Smooth muscle cell (in vitro differentiated cells): ENCODE results near the gene NDUFB3. TPM values are rescaled to one million over a fixed set of nuclear protein-coding genes. Genes with fewer than 3 reads are reported as not detected.

Source experiments
- DNase-seq: peaks from one replicate; lab custom pipeline; 2025; ENCODE audit not compliant: unreplicated experiment; lab: John Stamatoyannopoulos, UW
- H2AFZ ChIP-seq: fragments of 200-600 bp; sonication (generic); 2 replicates; pipeline ENCODE4 v1.6.0; 2016; ENCODE audit warnings: antibody characterized with exemption, low read depth, mild to moderate bottlenecking
- H3F3A ChIP-seq: fragments of 200-600 bp; sonication (generic); 2 replicates; pipeline ENCODE4 v1.6.0; 2017; ENCODE audit warnings: antibody characterized with exemption, low read depth
- H3K27ac ChIP-seq: fragments of 200-600 bp; sonication (generic); 2 replicates; pipeline ENCODE4 v1.5.1; 2016; ENCODE audit warnings: low read depth, mild to moderate bottlenecking
- H3K27me3 ChIP-seq: fragments of 200-600 bp; sonication (generic); 2 replicates; pipeline ENCODE4 v1.6.1; 2016; ENCODE audit warnings: low read depth, mild to moderate bottlenecking
- H3K36me3 ChIP-seq: fragments of 200-600 bp; sonication (generic); 2 replicates; pipeline ENCODE4 v1.5.1; 2016; ENCODE audit warnings: low read depth
- H3K4me1 ChIP-seq: fragments of 200-600 bp; sonication (generic); 2 replicates; pipeline ENCODE4 v1.5.1; 2016; ENCODE audit warnings: low read depth
- H3K4me2 ChIP-seq: fragments of 200-600 bp; sonication (generic); 2 replicates; pipeline ENCODE4 v1.6.0; 2016; ENCODE audit warnings: mild to moderate bottlenecking
- H3K4me3 ChIP-seq: fragments of 200-600 bp; sonication (generic); 2 replicates; pipeline ENCODE4 v1.5.1; 2016; ENCODE audit warnings: mild to moderate bottlenecking
- H3K79me2 ChIP-seq: fragments of 200-600 bp; sonication (generic); 2 replicates; pipeline ENCODE4 v1.6.0; 2016; ENCODE audit warnings: low read depth, mild to moderate bottlenecking
- H3K9ac ChIP-seq: fragments of 200-600 bp; sonication (generic); 2 replicates; pipeline ENCODE4 v1.6.0; 2016; ENCODE audit warnings: low read depth
- H3K9me3 ChIP-seq: fragments of 200-600 bp; sonication (generic); replicated peaks from 2 replicates; pipeline ENCODE4 v1.5.1; 2016; ENCODE audit warnings: low read depth
- H4K20me1 ChIP-seq: fragments of 200-600 bp; sonication (generic); 2 replicates; pipeline ENCODE4 v1.6.0; 2016; ENCODE audit warnings: low read depth
- WGBS: methylation state at CpG from one replicate; pipeline ENCODE4 v1.1.7; 2016; ENCODE audit warnings: low lambda C conversion rate; 5-methylcytosine and 5-hydroxymethylcytosine counted together
- polyA plus RNA-seq: library from polyadenylated mRNA; unstranded; fragments of >200 nt; fragmentation: Nextera tagmentation; extraction: Ambion mirVana; gene quantifications from 2 replicates; pipeline ENCODE4 v1.2.1, GENCODE V29; 2016
- total RNA-seq: library from RNA; depleted of rRNA; stranded (reverse); fragments of >200 nt; gene quantifications from 2 replicates; pipeline ENCODE4 v1.2.3, GENCODE V29; 2014
- TF ChIP-seq, protein P1 (sequence below): fragments of 200-600 bp; sonication (generic); IDR thresholded peaks from 2 replicates; pipeline ENCODE4 v1.5.1; 2017; ENCODE audit warnings: borderline replicate concordance, mild to moderate bottlenecking, antibody characterized with exemption; ENCODE audit not compliant: insufficient read depth, poor library complexity, severe bottlenecking

The NDUFB3 gene
- total and polyA plus RNA-seq, 2 experiments from 2014 or later, result 88.6 to 216 TPM

DNA sequence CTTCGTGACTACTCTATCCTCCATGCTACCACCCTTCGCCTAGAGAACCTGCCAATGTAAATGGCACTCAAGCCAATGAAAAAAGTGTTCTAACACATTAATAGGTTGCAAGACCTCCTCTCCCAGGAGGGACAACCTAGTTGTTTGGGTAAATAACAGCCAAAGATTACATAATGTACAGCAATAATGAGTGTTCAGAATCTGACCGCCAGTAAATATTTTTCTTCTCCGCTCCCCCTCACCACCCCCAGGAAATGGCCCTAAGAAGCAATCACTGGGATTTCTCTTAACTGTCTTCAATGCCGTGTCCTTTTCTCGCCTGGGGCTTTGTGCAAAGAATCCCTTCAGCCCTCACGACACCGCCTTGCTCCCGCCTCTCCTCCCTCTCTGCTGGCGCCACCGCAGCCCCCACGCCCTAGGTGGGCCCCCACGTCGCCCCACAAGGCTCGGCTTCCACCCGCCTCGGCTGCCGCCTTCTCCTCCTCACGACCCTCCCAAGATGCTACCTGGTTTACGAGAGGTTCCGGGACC lies 788 bp upstream of the NDUFB3 start:
- Histone ChIP-seq H2AFZ (peak overlapping the region; percentile 90), H3K27ac (peak overlapping the region; percentile 66), H3K27me3 (no peaks in the 10 kb centered on the region), H3F3A (no peaks in the 10 kb centered on the region), H3K4me3 (peak overlapping the region; percentile 87), H4K20me1 (peaks cover 30% of the 10 kb centered on the region), H3K4me1 (peaks cover 21% of the 10 kb centered on the region), H3K9me3 (no peaks in the 10 kb centered on the region), H3K36me3 (no peaks in the 10 kb centered on the region), H3K4me2 (peak overlapping the region; percentile 93), H3K9ac (peak overlapping the region; percentile 88), H3K79me2 (peaks cover 81% of the 10 kb centered on the region)
- 3% methylated on average over 11 of the region's 21 CpGs for WGBS
- no peak for DNase-seq
- TF ChIP-seq, protein P1, sequence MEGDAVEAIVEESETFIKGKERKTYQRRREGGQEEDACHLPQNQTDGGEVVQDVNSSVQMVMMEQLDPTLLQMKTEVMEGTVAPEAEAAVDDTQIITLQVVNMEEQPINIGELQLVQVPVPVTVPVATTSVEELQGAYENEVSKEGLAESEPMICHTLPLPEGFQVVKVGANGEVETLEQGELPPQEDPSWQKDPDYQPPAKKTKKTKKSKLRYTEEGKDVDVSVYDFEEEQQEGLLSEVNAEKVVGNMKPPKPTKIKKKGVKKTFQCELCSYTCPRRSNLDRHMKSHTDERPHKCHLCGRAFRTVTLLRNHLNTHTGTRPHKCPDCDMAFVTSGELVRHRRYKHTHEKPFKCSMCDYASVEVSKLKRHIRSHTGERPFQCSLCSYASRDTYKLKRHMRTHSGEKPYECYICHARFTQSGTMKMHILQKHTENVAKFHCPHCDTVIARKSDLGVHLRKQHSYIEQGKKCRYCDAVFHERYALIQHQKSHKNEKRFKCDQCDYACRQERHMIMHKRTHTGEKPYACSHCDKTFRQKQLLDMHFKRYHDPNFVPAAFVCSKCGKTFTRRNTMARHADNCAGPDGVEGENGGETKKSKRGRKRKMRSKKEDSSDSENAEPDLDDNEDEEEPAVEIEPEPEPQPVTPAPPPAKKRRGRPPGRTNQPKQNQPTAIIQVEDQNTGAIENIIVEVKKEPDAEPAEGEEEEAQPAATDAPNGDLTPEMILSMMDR, result no peak

DNA sequence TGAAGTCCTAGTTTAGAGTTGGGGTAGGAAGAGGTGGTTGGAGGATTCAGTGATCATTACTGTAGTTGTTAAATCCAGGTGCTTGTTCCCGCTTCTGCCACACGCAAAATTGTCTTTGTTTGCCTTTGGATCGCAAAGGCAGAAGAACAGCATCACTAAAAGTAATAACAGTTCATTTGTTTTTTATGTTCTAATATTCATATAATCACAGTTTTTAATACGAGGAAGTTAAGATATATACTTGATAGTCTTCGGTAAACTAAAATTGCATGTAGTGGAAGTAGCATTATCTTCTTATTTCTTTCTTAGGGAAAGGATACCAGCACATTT lies 365 bp downstream of the NDUFB3 start:
- H3K27ac ChIP-seq, result peak overlapping the region; percentile 66
- H3K27me3 ChIP-seq, result no peaks in the 10 kb centered on the region
- no peaks in the 10 kb centered on the region for H3F3A ChIP-seq
- WGBS, result 6% methylated on average over 5 of the region's 5 CpGs
- H3K4me2 ChIP-seq, result peak overlapping the region; percentile 93
- H3K79me2 ChIP-seq, result peaks cover 78% of the 10 kb centered on the region
- peaks cover 21% of the 10 kb centered on the region for H3K4me1 ChIP-seq
- no peaks in the 10 kb centered on the region for H3K9me3 ChIP-seq
- no peaks in the 10 kb centered on the region for H3K36me3 ChIP-seq
- peak overlapping the region; percentile 90 for H2AFZ ChIP-seq
- H3K9ac ChIP-seq, result peak overlapping the region; percentile 88
- TF ChIP-seq, protein P1, result no peak
- H3K4me3 ChIP-seq, result peak overlapping the region; percentile 87
- no peak for DNase-seq
- H4K20me1 ChIP-seq, result peaks cover 19% of the 10 kb centered on the region

DNA sequence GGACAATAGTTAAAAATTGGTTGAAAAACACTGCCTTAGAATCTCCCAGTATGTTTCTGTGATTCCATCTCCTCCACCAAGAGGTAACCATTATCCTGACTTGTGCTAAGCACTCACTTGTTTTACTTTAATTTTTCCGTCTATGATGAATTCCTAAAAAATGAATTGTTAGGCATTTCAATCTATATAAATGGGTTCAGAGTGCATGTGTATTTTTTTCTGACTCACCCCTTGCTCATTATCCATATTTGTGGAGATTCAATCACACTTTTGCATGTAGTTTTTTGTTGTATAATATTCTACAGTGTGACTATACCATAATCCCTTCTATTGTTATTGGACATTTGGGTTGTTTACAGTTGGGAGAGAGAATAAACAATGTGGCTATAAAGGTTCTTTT lies 1.3 kb downstream of the NDUFB3 start:
- no peaks in the 10 kb centered on the region for H3K27me3 ChIP-seq
- H3K9ac ChIP-seq, result peak overlapping the region; percentile 88
- H3K36me3 ChIP-seq, result no peaks in the 10 kb centered on the region
- no peak for DNase-seq
- H3K9me3 ChIP-seq, result no peaks in the 10 kb centered on the region
- no peaks in the 10 kb centered on the region for H3F3A ChIP-seq
- H3K4me2 ChIP-seq, result peak overlapping the region; percentile 93
- TF ChIP-seq, protein P1, result no peak
- H2AFZ ChIP-seq, result no peak overlapping the region
- H3K4me3 ChIP-seq, result peak overlapping the region; percentile 87
- peaks cover 10% of the 10 kb centered on the region for H4K20me1 ChIP-seq
- no peak overlapping the region for H3K27ac ChIP-seq
- WGBS, result 97% methylated on average over 1 of the region's 1 CpG
- H3K79me2 ChIP-seq, result peaks cover 74% of the 10 kb centered on the region
- H3K4me1 ChIP-seq, result peaks cover 21% of the 10 kb centered on the region

DNA sequence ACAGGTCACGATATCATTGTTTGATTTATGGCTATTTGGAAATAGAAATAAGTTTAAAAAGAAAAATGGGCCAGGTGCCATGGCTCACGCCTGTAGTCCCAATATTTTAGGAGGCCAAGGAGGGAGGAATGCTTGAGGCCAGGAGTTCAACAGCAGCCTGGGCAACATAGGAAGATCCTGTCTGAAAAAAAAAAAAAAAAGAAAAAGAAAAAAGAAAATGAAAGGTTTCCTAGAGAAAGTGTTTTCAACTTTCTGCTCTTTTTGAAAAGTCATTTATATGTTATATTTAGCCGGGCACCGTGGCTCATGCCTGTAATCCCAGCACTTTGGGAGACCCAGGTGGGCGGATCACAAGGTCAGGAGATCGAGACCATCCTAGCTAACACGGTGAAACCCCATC lies 3.2 kb downstream of the NDUFB3 start:
- WGBS, result 94% methylated on average over 7 of the region's 7 CpGs

More for the DNA sequence above, 3.2 kb downstream of the NDUFB3 start:
- no peak overlapping the region for H2AFZ ChIP-seq
- no peak overlapping the region for H3K27ac ChIP-seq
- peaks cover 15% of the 10 kb centered on the region for H3K4me1 ChIP-seq
- no peak for DNase-seq
- TF ChIP-seq, protein P1, result no peak
- H3K4me2 ChIP-seq, result no peak overlapping the region
- H4K20me1 ChIP-seq, result no peaks in the 10 kb centered on the region
- no peaks in the 10 kb centered on the region for H3K9me3 ChIP-seq
- no peaks in the 10 kb centered on the region for H3F3A ChIP-seq
- no peaks in the 10 kb centered on the region for H3K36me3 ChIP-seq
- H3K79me2 ChIP-seq, result peaks cover 56% of the 10 kb centered on the region
- H3K4me3 ChIP-seq, result no peak overlapping the region
- no peak overlapping the region for H3K9ac ChIP-seq
- H3K27me3 ChIP-seq, result no peaks in the 10 kb centered on the region
